Fibroblast of lung (primary cell): Measurements from ENCODE around the gene TGIF1. TPM values are rescaled to one million over a fixed set of nuclear protein-coding genes. Genes with fewer than 3 reads are reported as not detected.

Source experiments
- DNase-seq, 2 donors: peaks; one replicate each; pipeline versions ENCODE4 v3.0.0 to v3.0.0-alpha.2; 2010; ENCODE audit warnings: low read depth in 2 of 2
- H2AFZ ChIP-seq: 2 replicates; pipeline ENCODE4 v1.5.1; 2012; ENCODE audit warnings: low read length, control low read depth, inconsistent platforms
- H3K27ac ChIP-seq: 2 replicates; pipeline ENCODE4 v1.5.1; 2011; ENCODE audit warnings: low read length, control low read depth; ENCODE audit not compliant: insufficient read depth
- H3K27me3 ChIP-seq: 2 replicates; pipeline ENCODE4 v1.5.1; 2011; ENCODE audit warnings: mild to moderate bottlenecking, low read length; ENCODE audit not compliant: control insufficient read depth, insufficient read depth
- H3K36me3 ChIP-seq: 2 replicates; pipeline ENCODE4 v1.5.1; 2011; ENCODE audit warnings: low read length; ENCODE audit not compliant: control insufficient read depth, insufficient read depth
- H3K4me1 ChIP-seq: 2 replicates; pipeline ENCODE4 v1.5.1; 2011; ENCODE audit warnings: low read length; ENCODE audit not compliant: control insufficient read depth, insufficient read depth; ENCODE audit errors: extremely low read depth
- H3K4me2 ChIP-seq: 2 replicates; pipeline ENCODE4 v1.5.1; 2011; ENCODE audit warnings: low read length, control low read depth; ENCODE audit not compliant: insufficient read depth; ENCODE audit errors: extremely low read depth
- H3K4me3 ChIP-seq, 4 experiments: fragments of 200-600 bp in 1 of 4; sonication (generic) in 1 of 4; replicated peaks in 1 of 4; 2 replicates each; pipeline ENCODE4 v1.5.1; 2011 to 2016; ENCODE audit warnings: low read length in 4 of 4, low read depth in 3 of 4, mild to moderate bottlenecking in 3 of 4, control low read depth in 2 of 4, inconsistent platforms in 1 of 4, mixed read lengths in 1 of 4; ENCODE audit not compliant: insufficient read depth in 1 of 4; ENCODE audit errors: control extremely low read depth in 1 of 4
- H3K79me2 ChIP-seq: 2 replicates; pipeline ENCODE4 v1.5.1; 2012; ENCODE audit warnings: mild to moderate bottlenecking, low read length, inconsistent platforms; ENCODE audit not compliant: control insufficient read depth, insufficient read depth
- H3K9ac ChIP-seq: 2 replicates; pipeline ENCODE4 v1.5.1; 2011; ENCODE audit warnings: mild to moderate bottlenecking, low read length, control low read depth; ENCODE audit not compliant: insufficient read depth
- H3K9me3 ChIP-seq: 2 replicates; pipeline ENCODE4 v1.5.1; 2012; ENCODE audit warnings: low read depth, low read length; ENCODE audit not compliant: control insufficient read depth, insufficient read depth
- H4K20me1 ChIP-seq: 2 replicates; pipeline ENCODE4 v1.5.1; 2011; ENCODE audit warnings: low read length; ENCODE audit not compliant: control insufficient read depth, insufficient read depth; ENCODE audit errors: extremely low read depth
- EZH2 ChIP-seq: IDR thresholded peaks from 2 replicates; pipeline ENCODE4 v1.5.1; 2012; ENCODE audit warnings: low read length, control low read depth, mild to moderate bottlenecking; ENCODE audit errors: missing control alignments
- polyA plus RNA-seq, 2 donors: library from polyadenylated mRNA; depleted of rRNA in 1 of 2; stranded (reverse) in 1 of 2; unstranded in 1 of 2; fragments of >200 nt; gene quantifications; 2 replicates each; pipeline ENCODE4 v1.2.1, GENCODE V29; 2011 to 2012; ENCODE audit warnings: missing spikeins in 1 of 2
- total RNA-seq: library from RNA; depleted of rRNA; stranded (reverse); fragments of >200 nt; gene quantifications from 2 replicates; pipeline ENCODE4 v1.2.1, GENCODE V29; 2014
- TF ChIP-seq, protein P1 (sequence below), 2 donors: IDR thresholded peaks in 1 of 2; conservative IDR thresholded peaks in 1 of 2; 1 replicate in 1 of 2; 2 replicates in 1 of 2; pipeline ENCODE4 v1.5.1; 2011 to 2012; ENCODE audit warnings: low read length in 2 of 2, control low read depth in 1 of 2, inconsistent platforms in 1 of 2, low read depth in 1 of 2, mild to moderate bottlenecking in 1 of 2

The TGIF1 gene
- total and polyA plus RNA-seq, 2 donors (not counting 1 experiment from before 2014, with no cell fraction given), result 64.7 to 157 TPM

DNA sequence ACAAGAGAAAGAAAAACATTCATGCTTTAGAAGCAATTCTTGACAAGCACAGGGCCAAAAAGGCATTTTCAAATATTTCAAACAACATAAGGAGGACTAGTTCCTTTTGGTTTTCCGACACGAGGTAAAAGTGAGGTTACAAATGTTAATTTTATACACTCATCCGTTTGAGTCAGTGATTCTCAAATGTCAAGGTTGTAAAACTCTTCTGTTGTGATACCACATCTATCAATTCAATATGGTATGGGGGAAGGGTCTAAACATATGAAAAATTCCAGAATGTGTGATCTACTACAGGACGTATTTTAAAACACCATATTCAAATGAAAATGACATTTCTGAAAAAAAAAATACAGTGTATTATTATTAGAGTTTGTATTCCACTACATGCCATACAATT, 52.7 kb downstream of the TGIF1 start:
- Histone ChIP-seq H3K9ac (no peak overlapping the region), H3K9me3 (no peaks in the 10 kb centered on the region), H3K27ac (no peak overlapping the region), H3K27me3 (no peaks in the 10 kb centered on the region), H3K4me1 (peaks cover 3% of the 10 kb centered on the region), H3K4me2 (no peak overlapping the region), H3K36me3 (no peaks in the 10 kb centered on the region), H4K20me1 (no peaks in the 10 kb centered on the region), H2AFZ (no peak overlapping the region), H3K79me2 (no peaks in the 10 kb centered on the region), H3K4me3 (no peak overlapping the region)
- no peak for DNase-seq
- TF ChIP-seq, protein P1, sequence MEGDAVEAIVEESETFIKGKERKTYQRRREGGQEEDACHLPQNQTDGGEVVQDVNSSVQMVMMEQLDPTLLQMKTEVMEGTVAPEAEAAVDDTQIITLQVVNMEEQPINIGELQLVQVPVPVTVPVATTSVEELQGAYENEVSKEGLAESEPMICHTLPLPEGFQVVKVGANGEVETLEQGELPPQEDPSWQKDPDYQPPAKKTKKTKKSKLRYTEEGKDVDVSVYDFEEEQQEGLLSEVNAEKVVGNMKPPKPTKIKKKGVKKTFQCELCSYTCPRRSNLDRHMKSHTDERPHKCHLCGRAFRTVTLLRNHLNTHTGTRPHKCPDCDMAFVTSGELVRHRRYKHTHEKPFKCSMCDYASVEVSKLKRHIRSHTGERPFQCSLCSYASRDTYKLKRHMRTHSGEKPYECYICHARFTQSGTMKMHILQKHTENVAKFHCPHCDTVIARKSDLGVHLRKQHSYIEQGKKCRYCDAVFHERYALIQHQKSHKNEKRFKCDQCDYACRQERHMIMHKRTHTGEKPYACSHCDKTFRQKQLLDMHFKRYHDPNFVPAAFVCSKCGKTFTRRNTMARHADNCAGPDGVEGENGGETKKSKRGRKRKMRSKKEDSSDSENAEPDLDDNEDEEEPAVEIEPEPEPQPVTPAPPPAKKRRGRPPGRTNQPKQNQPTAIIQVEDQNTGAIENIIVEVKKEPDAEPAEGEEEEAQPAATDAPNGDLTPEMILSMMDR (conservative IDR thresholded peaks at IDR 0.05 in 1 of 2, IDR thresholded peaks at IDR 0.05 in 1 of 2; ENCODE audit: low read depth in 1 of 2, low read length in 2 of 2), result no peak
- no peak for TF ChIP-seq EZH2

DNA sequence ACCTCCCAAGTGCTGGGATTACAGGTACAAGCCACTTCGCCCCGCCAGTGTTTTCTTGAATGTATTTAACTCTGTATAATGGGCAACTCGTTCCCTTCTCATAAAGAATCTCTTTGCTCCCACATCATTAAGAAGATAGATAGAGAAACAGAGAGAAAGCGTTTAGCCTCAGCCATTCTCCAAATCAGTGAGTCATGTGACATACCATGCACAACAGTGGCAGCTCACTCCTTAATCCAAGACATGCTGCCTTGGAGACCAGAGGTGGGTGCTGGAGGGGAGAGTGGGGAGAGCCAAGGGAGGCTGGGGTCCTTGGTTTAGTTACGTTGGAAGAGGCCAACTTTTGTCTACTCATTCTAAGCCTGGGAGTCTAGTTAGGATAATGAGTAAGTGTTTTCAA, 54.7 kb downstream of the TGIF1 start:
- Histone ChIP-seq H2AFZ (no peak overlapping the region), H3K9ac (no peak overlapping the region), H3K27me3 (no peaks in the 10 kb centered on the region), H3K27ac (no peak overlapping the region), H4K20me1 (no peaks in the 10 kb centered on the region), H3K4me2 (no peak overlapping the region), H3K9me3 (no peaks in the 10 kb centered on the region), H3K36me3 (no peaks in the 10 kb centered on the region), H3K4me1 (no peaks in the 10 kb centered on the region), H3K79me2 (no peaks in the 10 kb centered on the region), H3K4me3 (no peak overlapping the region)
- DNase-seq, result no peak
- TF ChIP-seq, protein P1 (conservative IDR thresholded peaks at IDR 0.05 in 1 of 2, IDR thresholded peaks at IDR 0.05 in 1 of 2; ENCODE audit: low read depth in 1 of 2, low read length in 2 of 2), result no peak

DNA sequence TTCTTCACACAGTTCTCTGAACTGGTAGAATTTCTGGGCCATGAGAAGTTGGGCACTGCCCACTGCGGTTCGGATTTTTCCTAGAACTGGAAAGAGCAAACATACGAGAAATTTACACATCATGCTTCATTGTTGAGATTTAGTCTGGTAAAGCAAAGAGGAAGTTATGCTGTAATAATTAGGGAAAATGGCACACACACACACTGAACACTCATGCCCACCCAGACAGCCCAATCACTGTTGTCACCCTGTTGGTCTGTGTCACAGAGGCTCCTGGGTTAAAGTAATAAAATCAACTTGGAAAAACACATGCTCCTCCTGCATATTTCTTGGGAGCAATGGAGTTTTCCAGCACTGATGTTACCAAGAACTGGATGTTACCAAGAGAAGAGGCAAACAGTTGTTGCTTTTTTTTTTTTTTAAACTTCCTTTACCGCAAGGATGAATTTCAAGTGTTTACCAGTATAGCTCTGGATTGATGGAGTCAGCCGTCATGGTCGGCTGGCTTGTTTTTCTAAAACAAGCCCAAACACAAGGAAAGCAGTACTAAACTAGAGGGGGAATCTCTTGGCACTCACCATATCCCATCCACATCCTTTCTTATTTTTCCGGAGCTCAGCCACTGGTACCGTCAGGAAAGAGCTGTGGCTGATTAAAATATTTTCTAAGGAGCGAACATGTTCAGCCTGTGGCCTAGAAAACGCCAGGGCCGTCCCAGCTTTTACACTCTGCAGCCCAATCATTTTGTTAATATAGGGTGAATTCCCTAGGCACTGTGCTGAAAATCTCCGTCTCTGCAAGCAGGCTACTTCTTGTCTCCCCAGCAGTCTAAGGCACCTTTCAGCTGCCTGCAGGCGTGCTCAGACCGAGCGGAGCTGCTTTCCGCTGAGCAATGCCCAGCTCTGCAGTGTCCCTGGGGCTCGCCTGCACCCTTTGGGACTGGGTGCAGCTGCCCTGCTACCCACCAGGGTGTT, 58.9 kb downstream of the TGIF1 start:
- Histone ChIP-seq H3K9me3 (no peaks in the 10 kb centered on the region), H3K27ac (no peak overlapping the region), H3K27me3 (no peaks in the 10 kb centered on the region), H3K4me2 (peak overlapping the region; percentile 45), H4K20me1 (no peaks in the 10 kb centered on the region), H3K36me3 (no peaks in the 10 kb centered on the region), H3K9ac (no peak overlapping the region), H3K4me3 (no peak overlapping the region), H3K4me1 (peaks cover 3% of the 10 kb centered on the region), H3K79me2 (no peaks in the 10 kb centered on the region), H2AFZ (peak overlapping the region; percentile 45)
- TF ChIP-seq, protein P1 (conservative IDR thresholded peaks at IDR 0.05 in 1 of 2, IDR thresholded peaks at IDR 0.05 in 1 of 2; ENCODE audit: low read depth in 1 of 2, low read length in 2 of 2), result no peak
- TF ChIP-seq EZH2, result no peak
- peak in 1 of 2 donors; percentile 11 for DNase-seq

Other genes starting within 250 kb of the TGIF1 start
- 0.26 and 0.83 TPM in 2 replicates for gene MYOM1, start 230.2 kb upstream of the TGIF1 start, total RNA-seq
- gene MYOM1, start 230.2 kb upstream of the TGIF1 start, polyA plus RNA-seq, result 0.05 and 0.07 TPM in 2 replicates
- gene MYL12A, start 202.4 kb upstream of the TGIF1 start, total RNA-seq, result 499 and 826 TPM in 2 replicates
- gene MYL12A, start 202.4 kb upstream of the TGIF1 start, polyA plus RNA-seq, result 985 and 1,436 TPM in 2 replicates
- 259 and 473 TPM in 2 replicates for gene MYL12B, start 188.0 kb upstream of the TGIF1 start, total RNA-seq
- 874 and 1,122 TPM in 2 replicates for gene MYL12B, start 188.0 kb upstream of the TGIF1 start, polyA plus RNA-seq